ENCODE data around the gene SHANK1. TPM values are rescaled to one million over a fixed set of nuclear protein-coding genes. Genes with fewer than 3 reads are reported as not detected.

Gene SHANK1
- polyA plus RNA-seq, 4 donors: 4.3 to 9.9 (median 6.9) TPM

DNA sequence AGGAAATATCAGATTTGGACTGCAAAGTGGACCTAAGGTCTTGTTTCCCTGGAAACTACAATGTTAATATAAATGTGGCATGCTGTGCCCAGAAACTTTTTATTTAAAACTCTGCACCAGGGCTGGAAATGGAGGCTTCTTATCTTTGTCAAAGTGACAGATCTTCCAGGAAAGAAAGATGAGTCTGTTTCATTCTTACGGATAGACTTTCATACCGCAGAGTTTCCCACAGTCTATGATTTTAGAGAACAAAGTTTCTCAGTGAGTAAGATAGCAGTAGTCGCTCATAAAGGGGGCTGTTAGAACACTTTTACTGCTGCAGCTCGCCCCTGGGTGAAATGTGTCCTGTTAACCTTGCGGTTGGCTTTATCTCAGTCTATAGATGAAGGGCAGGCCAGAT is 10.3 kb upstream of the SHANK1 start:
- no peak for DNase-seq (ENCODE audit: low read depth in 4 of 4, low spot score in 2 of 4)

DNA sequence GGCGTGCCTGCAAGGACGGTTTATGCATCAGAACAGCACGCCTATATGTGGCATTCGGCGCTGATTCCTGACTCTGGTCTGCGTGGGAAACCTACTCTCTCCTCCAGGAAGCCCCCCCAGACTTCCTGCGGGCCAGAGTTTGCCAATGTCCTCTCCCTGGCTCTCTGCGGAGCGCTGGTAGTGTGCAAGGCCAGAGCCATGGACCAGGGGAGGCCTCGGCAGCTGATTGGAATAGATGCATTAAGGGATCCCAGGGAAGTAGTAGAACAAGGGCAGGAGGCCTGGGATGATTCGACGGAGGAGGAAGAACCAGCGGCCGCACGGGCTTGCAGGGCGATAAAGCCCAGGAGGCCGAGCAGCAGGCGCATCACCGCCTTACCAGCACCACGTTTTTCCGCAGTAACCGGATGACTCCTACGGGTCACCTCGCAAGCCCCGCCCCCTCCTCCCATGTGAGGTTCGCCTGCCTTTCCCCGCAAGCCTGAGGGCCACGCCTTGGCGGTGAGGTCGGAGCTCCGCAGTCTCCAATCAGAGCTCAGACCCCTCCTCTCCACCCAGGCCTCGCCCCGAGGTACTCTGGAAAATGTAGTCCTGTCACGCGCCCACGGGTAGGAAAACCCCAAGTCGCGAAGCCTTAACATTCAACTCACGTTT is 8.6 kb upstream of the SHANK1 start:
- DNase-seq (ENCODE audit: low read depth in 4 of 4, low spot score in 2 of 4): peak in 2 of 4 donors; percentile 70 to 82

DNA sequence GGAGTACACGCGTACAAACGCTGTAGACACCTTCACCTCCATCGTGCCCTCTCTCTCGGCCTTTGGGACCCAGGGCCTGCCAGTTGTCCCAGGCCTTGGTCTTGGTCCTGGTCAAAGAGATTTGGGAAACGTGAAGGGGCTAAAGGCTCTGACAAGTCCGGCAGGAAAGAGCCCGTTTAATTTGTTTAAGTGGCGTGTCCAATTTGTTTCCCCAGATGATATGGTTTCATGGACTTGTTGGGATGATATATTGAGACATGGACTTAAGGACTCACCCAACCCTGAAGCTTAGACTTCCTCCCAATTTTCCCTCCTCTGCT is 6.3 kb upstream of the SHANK1 start:
- no peak for DNase-seq (ENCODE audit: low read depth in 4 of 4, low spot score in 2 of 4)

DNA sequence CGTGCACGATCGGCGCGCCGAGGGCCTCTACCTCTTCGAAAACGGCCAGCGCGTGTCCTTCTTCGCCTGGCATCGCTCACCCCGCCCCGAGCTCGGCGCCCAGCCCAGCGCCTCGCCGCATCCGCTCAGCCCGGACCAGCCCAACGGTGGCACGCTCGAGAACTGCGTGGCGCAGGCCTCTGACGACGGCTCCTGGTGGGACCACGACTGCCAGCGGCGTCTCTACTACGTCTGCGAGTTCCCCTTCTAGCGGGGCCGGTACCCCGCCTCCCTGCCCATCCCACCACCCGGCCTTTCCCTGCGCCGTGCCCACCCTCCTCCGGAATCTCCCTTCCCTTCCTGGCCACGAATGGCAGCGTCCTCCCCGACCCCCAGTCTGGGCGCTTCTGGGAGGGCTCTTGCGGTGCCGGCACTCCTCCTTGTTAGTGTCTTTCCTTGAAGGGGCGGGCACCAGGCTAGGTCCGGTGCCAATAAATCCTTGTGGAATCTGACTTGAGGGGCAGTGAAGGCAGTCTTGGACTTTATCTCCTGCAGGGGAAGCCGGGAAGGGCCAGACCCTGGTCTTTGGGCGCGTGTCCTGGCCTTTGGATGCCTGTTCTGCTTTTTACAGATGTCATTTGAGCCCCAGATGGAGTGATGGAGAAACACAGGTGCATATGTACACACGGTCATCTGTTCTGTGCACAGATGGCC is 5.8 kb upstream of the SHANK1 start:
- no peak for DNase-seq (ENCODE audit: low read depth in 4 of 4, low spot score in 2 of 4)

DNA sequence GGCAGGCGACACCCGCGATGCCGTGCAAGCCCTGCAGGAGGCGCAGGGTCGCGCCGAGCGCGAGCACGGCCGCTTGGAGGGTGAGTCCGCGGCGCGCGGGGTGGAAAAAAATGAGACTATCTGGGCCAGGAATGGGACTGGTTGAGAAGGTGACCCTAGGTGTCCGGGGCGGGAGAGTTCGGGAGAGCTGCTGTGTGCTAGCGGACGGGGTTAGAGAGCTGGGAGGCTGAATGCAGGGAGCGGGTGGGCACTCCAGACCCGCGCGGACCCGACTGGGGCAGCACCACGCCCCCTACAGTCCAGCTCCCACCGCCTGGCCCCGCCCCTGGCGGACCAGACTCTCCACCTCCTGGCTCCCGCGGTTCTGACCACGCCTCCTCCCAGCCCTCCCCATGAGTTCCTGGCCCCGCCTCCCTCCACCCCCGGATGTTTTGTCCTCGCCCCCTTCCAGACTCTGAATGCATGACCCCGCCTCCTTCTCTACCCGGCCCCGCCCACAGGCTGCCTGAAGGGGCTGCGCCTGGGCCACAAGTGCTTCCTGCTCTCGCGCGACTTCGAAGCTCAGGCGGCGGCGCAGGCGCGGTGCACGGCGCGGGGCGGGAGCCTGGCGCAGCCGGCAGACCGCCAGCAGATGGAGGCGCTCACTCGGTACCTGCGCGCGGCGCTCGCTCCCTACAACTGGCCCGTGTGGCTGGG is 5.1 kb upstream of the SHANK1 start:
- DNase-seq (ENCODE audit: low read depth in 4 of 4, low spot score in 2 of 4): peak; percentile 96 to 99 (median 98)

DNA sequence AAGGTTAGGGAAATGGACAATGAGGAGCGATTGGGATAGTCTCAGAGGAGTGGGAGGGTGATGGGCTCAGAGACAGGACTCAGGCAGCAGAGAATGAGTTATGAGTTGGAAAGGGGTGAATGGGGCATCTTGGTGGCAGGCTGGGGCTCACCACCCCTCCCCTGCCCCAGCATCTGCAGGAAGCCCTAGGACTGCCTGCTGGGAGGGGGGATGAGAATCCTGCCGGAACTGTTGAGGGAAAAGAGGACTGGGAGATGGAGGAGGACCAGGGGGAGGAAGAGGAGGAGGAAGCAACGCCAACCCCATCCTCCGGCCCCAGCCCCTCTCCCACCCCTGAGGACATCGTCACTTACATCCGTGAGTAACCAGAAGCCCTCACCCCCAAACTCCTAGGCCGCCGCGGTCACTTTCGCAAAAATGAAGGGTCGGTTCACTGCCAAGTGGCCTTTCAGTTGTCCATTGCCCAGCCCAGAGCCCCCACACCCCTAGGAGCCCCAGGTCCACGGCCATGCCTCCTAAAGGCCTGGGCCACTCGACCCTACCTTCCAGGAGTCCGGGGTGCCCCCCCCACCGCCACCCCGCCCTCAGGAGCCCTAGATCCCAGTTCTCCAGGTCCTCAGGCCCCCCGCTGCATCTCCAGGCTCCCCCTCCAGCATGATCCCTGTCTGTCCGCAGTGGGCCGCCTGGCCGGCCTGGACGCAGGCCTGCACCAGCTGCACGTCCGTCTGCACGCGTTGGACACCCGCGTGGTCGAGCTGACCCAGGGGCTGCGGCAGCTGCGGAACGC is 4.3 kb upstream of the SHANK1 start:
- DNase-seq (ENCODE audit: low read depth in 4 of 4, low spot score in 2 of 4): no peak

DNA sequence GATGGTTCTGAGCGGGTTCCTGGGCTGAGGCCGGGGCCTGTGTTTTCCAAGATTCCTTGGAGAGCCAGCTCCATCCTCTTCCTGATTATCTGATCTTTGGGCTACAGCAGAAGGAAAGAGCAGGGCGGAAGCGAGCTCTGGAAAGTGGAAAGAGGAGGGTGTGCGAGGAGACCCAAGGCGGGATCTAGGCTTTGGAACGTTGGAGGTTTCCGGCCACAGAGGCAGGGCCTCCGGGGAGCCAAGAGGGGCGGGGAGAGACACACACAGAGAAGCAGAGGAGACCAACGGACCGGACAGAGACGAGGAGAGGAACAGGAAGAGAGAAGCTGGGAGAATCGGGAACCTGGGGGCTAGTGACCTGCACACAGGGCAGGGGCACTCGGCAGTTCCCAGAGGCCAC is 3.5 kb upstream of the SHANK1 start, which contains the start of gene CLEC11A:
Gene CLEC11A (plus strand): TSS at position 296 of the 400 bp plus-strand sequence. CDS start 162 bp downstream, outside the sequence.
- peak in 1 of 4 donors; percentile 48 for DNase-seq (ENCODE audit: low read depth in 4 of 4, low spot score in 2 of 4)

DNA sequence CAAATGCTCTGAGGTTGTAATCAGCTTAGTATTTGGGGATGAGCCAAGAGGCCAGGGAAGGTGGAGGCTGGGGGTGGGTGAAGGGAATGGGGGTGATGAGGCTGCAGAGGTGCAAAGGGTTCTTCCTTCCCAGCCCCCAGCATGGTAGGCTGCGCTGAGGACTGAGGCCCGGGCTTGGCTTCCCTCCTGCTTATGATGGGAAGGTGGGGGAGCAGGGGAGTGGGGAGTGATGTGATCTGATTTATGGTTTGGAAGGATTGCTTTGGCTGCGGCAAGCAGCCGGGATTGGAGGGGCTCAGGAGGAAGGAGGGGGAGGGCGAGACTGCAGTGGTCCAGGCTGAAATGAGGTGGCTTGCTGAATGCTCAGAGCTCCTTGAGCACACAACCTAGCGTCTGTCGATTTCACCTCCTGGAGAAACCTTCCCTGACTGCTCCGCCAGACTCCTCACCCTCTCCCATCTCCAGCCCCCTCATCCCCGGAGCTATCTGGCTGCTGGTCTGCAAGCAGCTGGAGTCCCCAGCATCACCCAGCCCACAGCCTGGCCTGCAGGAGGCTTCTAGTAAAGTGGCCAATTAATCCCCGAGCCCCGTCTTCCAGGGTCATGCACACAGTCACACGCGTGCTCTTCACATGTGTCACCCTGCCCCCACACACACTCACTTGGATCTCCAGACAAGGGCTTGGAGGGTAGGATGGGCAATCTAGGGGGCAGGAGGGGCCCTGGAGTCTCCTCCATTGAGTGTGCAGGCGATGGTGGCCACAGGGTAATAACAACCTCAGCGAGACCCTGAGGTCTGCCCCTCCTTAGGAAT is 2.8 kb upstream of the SHANK1 start:
- peak in 1 of 4 donors; percentile 57 for DNase-seq (ENCODE audit: low read depth in 4 of 4, low spot score in 2 of 4)

DNA sequence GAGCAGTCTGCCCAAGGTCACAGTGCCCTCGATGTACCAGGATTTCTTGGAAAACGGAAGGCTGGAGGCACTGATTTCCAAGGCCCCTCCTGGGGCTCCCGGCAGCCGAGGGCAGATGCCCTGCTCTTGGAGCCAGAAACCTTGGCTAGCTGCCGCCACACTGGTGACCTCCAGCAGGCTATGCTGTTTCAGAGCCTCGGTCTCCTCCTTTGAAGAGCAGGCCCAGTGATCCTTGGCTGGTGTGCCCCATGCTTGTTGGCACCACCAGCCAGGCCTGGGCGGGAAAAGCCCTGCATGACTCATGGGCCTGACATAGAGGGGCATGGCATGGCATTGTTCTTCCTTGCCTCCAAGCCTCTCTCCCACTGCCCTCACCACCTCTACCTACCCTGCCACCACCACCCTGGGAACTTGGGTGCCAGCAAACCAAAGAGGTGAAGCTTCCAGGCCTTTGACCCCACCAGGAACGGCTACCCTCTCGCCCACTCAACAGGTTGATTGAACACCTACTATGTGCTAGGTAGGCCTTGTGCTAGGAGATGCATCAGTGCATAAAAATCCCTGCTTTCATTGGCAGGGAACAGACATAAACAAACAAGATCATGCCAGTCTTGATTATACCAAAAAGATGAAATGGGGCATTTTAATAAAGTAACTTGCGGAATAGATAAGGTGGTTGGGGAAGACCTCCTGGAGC is 2.0 kb upstream of the SHANK1 start:
- no peak for DNase-seq (ENCODE audit: low read depth in 4 of 4, low spot score in 2 of 4)

DNA sequence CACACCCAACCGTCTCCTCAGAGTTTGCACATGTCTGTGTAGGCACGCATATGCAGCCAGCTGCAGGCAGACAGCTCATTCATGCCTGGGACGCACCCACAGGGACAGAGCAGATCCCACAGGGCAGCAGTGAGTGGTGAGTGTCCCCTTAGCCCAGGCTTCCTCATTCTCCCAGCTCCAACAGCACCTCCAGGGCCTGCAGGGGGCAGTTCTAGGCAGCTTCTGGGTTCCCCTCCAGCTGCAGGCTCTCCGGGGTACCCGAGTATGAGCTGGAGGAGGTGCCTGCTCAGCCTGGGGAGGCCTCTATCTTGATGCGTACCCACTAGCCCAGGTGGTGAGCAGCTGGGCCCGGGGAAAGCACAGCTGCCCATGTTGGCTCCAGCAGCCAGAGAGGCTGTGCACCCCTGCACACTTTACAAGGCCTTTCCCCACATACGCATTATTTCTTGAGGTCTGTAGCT is 1.3 kb upstream of the SHANK1 start:
- DNase-seq (ENCODE audit: low read depth in 4 of 4, low spot score in 2 of 4): no peak

DNA sequence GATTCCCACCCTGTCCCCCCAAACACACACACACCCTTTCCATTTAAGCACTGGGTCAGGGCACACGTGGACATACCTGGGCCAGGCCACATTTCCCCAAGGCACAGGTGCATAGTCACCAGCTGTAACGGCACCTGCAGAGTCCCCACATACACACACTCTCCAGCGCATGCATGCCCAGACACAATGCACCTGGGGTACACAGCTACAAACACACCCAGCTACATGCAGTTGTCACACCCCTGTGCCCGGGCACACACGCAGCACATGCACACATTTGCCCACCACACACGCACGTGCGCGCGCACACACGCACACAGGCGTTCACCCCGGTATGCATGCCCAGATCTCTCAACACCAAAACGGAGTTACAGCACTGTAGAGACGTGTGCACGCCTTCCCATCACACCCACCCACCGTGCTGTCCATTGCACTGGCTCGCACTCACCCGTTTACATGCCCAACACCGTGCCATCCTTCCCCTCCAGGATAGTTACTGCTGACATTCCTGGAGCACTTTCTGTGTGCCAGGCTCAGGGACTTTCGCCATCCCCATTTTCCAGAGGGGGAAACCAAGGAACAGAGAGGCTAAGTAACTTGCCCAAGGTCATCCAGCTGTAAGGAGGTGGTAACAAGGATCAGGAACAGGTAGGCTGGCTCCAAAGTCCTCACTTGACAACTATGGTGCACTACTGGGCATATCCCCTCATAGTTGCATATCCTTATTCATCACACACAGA is 749 bp upstream of the SHANK1 start:
- DNase-seq (ENCODE audit: low read depth in 4 of 4, low spot score in 2 of 4): no peak

DNA sequence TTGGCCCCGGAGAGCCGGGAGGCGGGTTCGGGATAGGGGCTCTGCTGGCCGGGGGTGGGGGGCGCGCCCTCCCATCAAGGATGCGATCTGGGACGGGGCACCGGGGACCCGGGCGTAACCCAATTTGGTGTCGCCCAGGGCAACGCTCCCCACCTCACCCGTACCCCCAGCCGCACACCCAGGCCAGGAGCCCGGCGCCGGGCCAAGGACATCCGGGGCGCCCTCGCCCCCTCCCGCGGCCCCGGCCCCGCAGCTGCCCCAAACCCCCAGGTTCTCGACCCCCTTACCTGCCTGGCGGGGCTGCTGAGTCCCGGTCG is 525 bp downstream of the SHANK1 start:
- no peak for DNase-seq (ENCODE audit: low read depth in 4 of 4, low spot score in 2 of 4)

DNA sequence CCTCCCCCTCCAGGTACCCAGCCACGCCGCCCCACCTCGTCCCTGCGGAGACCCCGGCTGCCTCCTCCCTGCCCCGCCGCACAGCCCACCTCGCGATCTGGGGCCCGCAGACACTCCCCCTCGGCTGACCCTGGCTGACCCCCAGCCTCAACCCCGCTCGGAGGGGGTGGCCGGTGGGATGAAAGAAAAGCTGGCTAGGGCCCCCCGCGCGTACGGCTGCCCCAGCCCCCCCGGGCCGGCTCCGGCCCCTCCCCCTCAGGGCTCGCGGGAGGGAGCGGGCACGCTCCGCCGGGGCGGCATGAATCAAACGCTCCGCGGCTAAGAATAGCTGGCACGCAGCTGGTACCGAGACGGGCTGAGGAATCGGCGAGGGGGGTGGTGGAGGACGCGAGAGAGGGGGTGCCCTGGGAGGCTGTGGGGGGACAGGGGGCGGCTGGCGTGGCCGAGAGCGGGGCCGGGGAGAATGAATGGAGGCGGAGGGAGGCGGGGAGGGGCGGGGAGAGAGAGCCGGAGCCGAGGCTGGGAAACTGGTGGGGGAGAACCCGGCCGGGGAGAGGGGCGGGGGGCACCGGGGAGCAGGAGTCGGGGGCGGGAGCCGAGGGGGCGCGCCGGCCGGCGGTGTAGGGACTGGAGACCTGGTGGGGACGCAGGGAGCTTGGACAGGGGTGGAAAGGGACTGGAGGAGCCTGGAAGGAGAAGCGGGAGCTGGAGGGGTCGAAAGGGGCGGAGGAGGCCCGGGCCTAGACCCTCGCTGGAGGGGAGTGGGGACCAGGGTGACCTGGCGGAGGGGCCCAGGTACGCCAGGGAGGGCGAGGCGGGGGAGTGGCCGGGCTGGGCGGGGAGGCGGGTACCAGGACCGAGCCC is 1.1 kb downstream of the SHANK1 start:
- no peak for DNase-seq (ENCODE audit: low read depth in 4 of 4, low spot score in 2 of 4)

DNA sequence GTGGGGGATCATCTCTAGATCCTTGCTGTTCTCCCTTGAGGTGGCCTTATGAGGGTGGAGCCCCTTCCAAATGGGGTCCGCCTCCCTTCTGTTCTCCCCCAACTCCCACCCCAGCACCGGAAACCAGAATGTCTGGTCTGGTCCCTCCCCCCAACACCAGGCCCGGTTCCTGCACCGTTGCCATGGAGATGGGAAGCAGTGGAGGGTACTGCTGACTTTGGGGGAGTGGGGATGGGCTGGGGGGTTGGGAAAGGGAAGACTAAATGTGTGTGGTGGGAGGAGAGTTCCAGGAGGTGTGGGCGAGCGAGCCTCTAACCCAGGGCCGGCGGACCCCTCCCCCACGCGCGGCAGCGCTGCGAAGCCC is 1.7 kb downstream of the SHANK1 start:
- DNase-seq (ENCODE audit: low read depth in 4 of 4, low spot score in 2 of 4): no peak

DNA sequence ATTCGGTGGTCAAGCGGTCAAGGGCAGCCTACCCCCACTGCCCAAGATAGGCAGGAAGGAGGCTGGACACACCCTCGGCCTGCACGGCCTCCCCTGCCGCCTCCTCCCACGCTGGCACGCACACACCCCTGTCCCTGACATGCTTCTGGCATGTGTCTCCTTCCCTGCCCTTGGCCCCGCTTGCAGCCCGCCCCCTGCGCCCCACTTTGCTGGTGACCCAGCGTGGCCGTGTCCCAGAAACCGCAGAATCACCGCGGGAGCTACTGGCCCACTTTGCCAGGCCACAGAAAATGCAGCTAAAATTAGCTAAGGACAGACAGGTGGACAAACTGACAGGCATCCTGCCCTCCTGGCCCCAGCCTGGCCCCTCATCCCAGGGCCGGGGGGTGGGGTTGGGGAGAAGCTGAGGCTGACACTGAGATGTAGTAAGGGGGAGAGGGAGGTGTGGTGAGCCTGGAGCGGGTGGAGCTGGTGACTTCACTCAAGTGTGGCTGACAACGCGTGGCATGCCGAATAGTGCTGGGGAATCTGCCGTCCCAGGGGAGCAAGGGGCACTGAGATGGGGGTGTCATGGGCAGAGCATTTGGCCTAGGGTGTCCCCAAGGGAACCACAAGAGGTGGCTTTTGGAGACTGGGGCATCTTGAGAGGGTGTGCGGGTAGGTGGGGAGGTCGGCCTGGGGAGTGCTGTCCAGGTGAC is 2.4 kb downstream of the SHANK1 start:
- no peak for DNase-seq (ENCODE audit: low read depth in 4 of 4, low spot score in 2 of 4)

DNA sequence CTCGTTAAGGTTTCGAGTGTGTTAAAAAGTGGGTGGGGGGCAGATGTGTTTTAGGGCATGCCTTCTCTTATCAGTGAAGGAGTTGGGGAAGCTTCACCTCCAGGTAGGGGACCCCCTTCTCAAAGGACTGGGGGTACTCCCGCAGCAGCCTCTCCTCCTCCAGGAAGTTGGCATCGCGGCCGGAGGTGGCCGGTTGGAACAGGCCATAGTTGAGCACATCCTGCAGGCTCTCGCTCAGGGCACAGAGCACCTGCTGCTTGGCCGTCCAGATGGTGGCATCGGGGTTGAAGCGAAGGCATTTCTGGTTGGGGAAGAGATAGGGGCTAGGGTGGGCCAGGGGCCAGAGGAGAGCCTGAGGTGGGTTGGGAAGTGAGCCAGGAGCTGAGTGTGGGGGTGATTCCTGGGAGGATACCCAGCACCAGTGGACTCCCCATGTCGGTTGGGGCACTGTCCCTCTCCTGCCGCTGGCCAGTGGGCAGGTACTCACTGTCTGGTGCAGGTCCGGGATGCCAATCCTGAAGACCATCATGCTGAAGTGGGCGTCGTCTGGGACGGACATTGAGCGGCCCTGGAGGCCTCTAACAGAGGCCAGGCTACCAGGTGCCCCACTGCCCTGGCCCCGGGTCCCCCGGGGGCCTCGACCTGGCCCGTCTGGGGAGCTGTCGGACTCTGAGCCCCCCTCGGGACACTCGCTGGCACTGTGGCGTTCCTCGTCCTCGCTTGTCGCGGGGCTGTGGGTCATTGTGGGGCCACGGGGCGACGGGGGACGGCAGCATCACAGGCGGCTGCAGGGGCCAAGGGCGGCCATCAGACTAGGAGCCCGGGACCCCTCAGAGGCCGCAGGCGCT is 3.2 kb downstream of the SHANK1 start:
- no peak for DNase-seq (ENCODE audit: low read depth in 4 of 4, low spot score in 2 of 4)
